HEK293 (cell line): ENCODE data around the gene DCLK1.

ENCODE experiments used
- CTCF ChIA-PET: fragments of 350-600 bp; formaldehyde crosslinking; extraction: SDS; loops from one replicate; lab custom pipeline; 2021; ENCODE audit warnings: antibody characterized with exemption; lab: Yijun Ruan, JAX
- POLR2A ChIA-PET: fragments of 300-600 bp; formaldehyde crosslinking; extraction: SDS; loops from one replicate; lab custom pipeline; 2020; ENCODE audit warnings: antibody characterized with exemption, inconsistent platforms; lab: Yijun Ruan, JAX
- H3K27ac ChIP-seq: fragments of 200-500 bp; sonication (Bioruptor generic); 2 replicates; pipeline ENCODE4 v1.5.1; 2014; ENCODE audit warnings: low read depth, low read length, control low read depth, inconsistent platforms; ENCODE audit errors: extremely low read depth
- H3K36me3 ChIP-seq, 2 experiments: fragments of 200-500 bp in 1 of 2; sonication (Bioruptor generic) in 1 of 2; 1 replicate in 1 of 2; 2 replicates in 1 of 2; pipeline ENCODE4 v1.5.1; 2014 to 2017; ENCODE audit warnings: inconsistent platforms in 2 of 2, low read length in 2 of 2; ENCODE audit not compliant: control insufficient read depth in 2 of 2, insufficient read depth in 1 of 2
- H3K4me1 ChIP-seq: fragments of 200-500 bp; sonication (Bioruptor generic); 2 replicates; pipeline ENCODE4 v1.5.1; 2014; ENCODE audit warnings: mild to moderate bottlenecking, low read length, inconsistent platforms; ENCODE audit not compliant: control insufficient read depth, insufficient read depth
- H3K4me3 ChIP-seq: 2 replicates; pipeline ENCODE4 v1.5.1; 2011; ENCODE audit warnings: low read depth, mild to moderate bottlenecking, control low read depth, low read length, moderate library complexity
- H3K9me3 ChIP-seq: fragments of 200-500 bp; sonication (Bioruptor generic); 2 replicates; pipeline ENCODE4 v1.5.1; 2014; ENCODE audit warnings: low read depth, low read length, inconsistent platforms; ENCODE audit not compliant: control insufficient read depth, insufficient read depth
- FEZF1 ChIP-seq: fragments of 450-650 bp; formaldehyde crosslinking; IDR thresholded peaks from 2 replicates; pipeline ENCODE4 v1.5.1; 2016; ENCODE audit warnings: missing biosample characterization, missing genetic modification characterization
- KLF9 ChIP-seq: fragments of 450-650 bp; formaldehyde crosslinking; IDR thresholded peaks from 2 replicates; pipeline ENCODE4 v1.5.1; 2016; ENCODE audit warnings: missing biosample characterization, missing genetic modification characterization, low read depth
- MYNN ChIP-seq: fragments of 450-650 bp; formaldehyde crosslinking; IDR thresholded peaks from 2 replicates; pipeline ENCODE4 v1.5.1; 2016; ENCODE audit warnings: missing biosample characterization, missing genetic modification characterization, borderline replicate concordance
- OSR2 ChIP-seq: fragments of 450-650 bp; formaldehyde crosslinking; IDR thresholded peaks from 2 replicates; pipeline ENCODE4 v1.5.1; 2016; ENCODE audit warnings: missing biosample characterization, missing genetic modification characterization
- SP2 ChIP-seq: fragments of 450-650 bp; formaldehyde crosslinking; IDR thresholded peaks from 2 replicates; pipeline ENCODE4 v1.5.1; 2016; ENCODE audit warnings: missing biosample characterization, missing genetic modification characterization
- ZBTB1 ChIP-seq: fragments of 450-650 bp; formaldehyde crosslinking; IDR thresholded peaks from 2 replicates; pipeline ENCODE4 v1.5.1; 2016; ENCODE audit warnings: missing biosample characterization, missing genetic modification characterization
- ZBTB20 ChIP-seq: fragments of 450-650 bp; formaldehyde crosslinking; IDR thresholded peaks from 2 replicates; pipeline ENCODE4 v1.5.1; 2016; ENCODE audit warnings: missing biosample characterization, missing genetic modification characterization
- ZBTB8A ChIP-seq: fragments of 450-650 bp; formaldehyde crosslinking; IDR thresholded peaks from 2 replicates; pipeline ENCODE4 v1.5.1; 2016; ENCODE audit warnings: missing biosample characterization, missing genetic modification characterization
- ZNF10 ChIP-seq: fragments of 450-650 bp; formaldehyde crosslinking; IDR thresholded peaks from 2 replicates; pipeline ENCODE4 v1.5.1; 2017; ENCODE audit warnings: missing biosample characterization, missing genetic modification characterization
- ZNF133 ChIP-seq: fragments of 450-650 bp; formaldehyde crosslinking; IDR thresholded peaks from 2 replicates; pipeline ENCODE4 v1.5.1; 2016; ENCODE audit warnings: missing biosample characterization, missing genetic modification characterization
- ZNF23 ChIP-seq: fragments of 450-650 bp; formaldehyde crosslinking; IDR thresholded peaks from 2 replicates; pipeline ENCODE4 v1.5.1; 2016; ENCODE audit warnings: missing biosample characterization, missing genetic modification characterization, borderline replicate concordance
- ZNF239 ChIP-seq: fragments of 450-650 bp; formaldehyde crosslinking; IDR thresholded peaks from 2 replicates; pipeline ENCODE4 v1.5.1; 2016; ENCODE audit warnings: missing biosample characterization, missing genetic modification characterization
- ZNF311 ChIP-seq: fragments of 450-650 bp; formaldehyde crosslinking; IDR thresholded peaks from 2 replicates; pipeline ENCODE4 v1.5.1; 2017; ENCODE audit warnings: missing biosample characterization, missing genetic modification characterization, borderline replicate concordance
- ZNF354C ChIP-seq: fragments of 450-650 bp; formaldehyde crosslinking; IDR thresholded peaks from 2 replicates; pipeline ENCODE4 v1.5.1; 2016; ENCODE audit warnings: missing biosample characterization, missing genetic modification characterization, low read depth, borderline replicate concordance
- ZNF529 ChIP-seq: fragments of 450-650 bp; formaldehyde crosslinking; IDR thresholded peaks from 2 replicates; pipeline ENCODE4 v1.5.1; 2017; ENCODE audit warnings: missing genetic modification characterization, missing biosample characterization; ENCODE audit not compliant: insufficient replicate concordance
- ZNF585B ChIP-seq: fragments of 450-650 bp; formaldehyde crosslinking; IDR thresholded peaks from 2 replicates; pipeline ENCODE4 v1.5.1; 2016; ENCODE audit warnings: missing biosample characterization, missing genetic modification characterization
- ZNF623 ChIP-seq: fragments of 450-650 bp; formaldehyde crosslinking; IDR thresholded peaks from 2 replicates; pipeline ENCODE4 v1.5.1; 2016; ENCODE audit warnings: missing biosample characterization, missing genetic modification characterization
- ZNF654 ChIP-seq: fragments of 450-650 bp; formaldehyde crosslinking; IDR thresholded peaks from 2 replicates; pipeline ENCODE4 v1.5.1; 2016; ENCODE audit warnings: low read depth, missing biosample characterization, missing genetic modification characterization
- ZNF677 ChIP-seq: fragments of 450-650 bp; IDR thresholded peaks from 2 replicates; pipeline ENCODE4 v1.5.0; 2018; ENCODE audit warnings: missing biosample characterization, mild to moderate bottlenecking, missing genetic modification characterization, moderate library complexity
- ZNF701 ChIP-seq: fragments of 450-650 bp; formaldehyde crosslinking; IDR thresholded peaks from 2 replicates; pipeline ENCODE4 v1.5.1; 2016; ENCODE audit warnings: missing biosample characterization, missing genetic modification characterization
- ZNF777 ChIP-seq: fragments of 450-650 bp; formaldehyde crosslinking; IDR thresholded peaks from 2 replicates; pipeline ENCODE4 v1.5.1; 2017; ENCODE audit warnings: missing biosample characterization, missing genetic modification characterization, borderline replicate concordance
- ZNF837 ChIP-seq: fragments of 450-650 bp; formaldehyde crosslinking; IDR thresholded peaks from 2 replicates; pipeline ENCODE4 v1.5.1; 2016; ENCODE audit warnings: missing biosample characterization, missing genetic modification characterization
- ZNF843 ChIP-seq: fragments of 450-650 bp; formaldehyde crosslinking; IDR thresholded peaks from 2 replicates; pipeline ENCODE4 v1.5.1; 2016; ENCODE audit warnings: missing biosample characterization, missing genetic modification characterization
- TF ChIP-seq, protein P1 (sequence below): fragments of 450-650 bp; formaldehyde crosslinking; IDR thresholded peaks from 2 replicates; pipeline ENCODE4 v1.5.1; 2016; ENCODE audit warnings: missing biosample characterization, missing genetic modification characterization, low read depth
- TF ChIP-seq, protein P2 (sequence below): fragments of 450-650 bp; formaldehyde crosslinking; IDR thresholded peaks from 2 replicates; pipeline ENCODE4 v1.5.1; 2016; ENCODE audit warnings: missing biosample characterization, missing genetic modification characterization
- TF ChIP-seq, protein P3 (sequence below): fragments of 450-650 bp; formaldehyde crosslinking; IDR thresholded peaks from 2 replicates; pipeline ENCODE4 v1.5.1; 2016; ENCODE audit warnings: missing biosample characterization, missing genetic modification characterization, borderline replicate concordance

The DCLK1 gene

DNA sequence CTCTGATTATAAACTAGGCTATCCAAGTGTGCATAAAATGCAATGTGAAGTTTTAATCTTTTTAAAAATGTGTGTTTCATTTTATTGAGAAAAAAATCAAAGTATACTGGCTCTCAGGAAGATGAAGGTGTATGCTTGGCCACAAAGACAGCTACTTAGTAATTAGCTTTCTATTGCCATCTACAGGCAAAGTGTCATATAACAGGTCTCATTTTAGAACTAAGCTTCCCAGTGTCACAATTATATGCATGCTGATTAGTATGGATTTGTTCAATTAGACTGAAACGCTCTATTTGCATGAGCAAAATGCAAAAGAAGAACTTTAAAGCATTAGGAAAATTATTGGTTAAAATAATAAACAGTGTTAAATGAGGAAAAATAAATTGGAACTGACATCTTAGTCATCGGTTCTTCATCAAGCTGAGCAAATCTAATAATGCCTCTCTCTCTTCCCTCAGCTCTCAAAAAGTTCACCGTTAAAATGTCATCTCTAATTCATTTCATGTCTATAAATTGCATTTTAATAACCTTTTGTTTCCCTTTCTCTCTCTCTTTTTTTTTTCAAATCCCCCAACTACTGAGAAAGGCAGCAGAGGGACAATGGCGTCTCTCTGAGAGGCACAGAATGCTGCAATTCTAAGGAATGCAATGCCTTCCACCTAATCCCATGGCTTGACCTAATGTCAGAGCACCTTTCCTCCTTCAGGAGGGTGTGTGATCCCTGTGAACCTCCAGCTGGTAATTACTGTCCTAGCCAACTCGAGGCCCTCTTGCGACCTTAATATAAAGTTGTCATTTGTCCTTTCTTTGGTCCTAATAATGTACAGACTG, 341.6 kb downstream of the DCLK1 start:
- H3K4me1 ChIP-seq, result no peaks in the 10 kb centered on the region
- no peaks in the 10 kb centered on the region for H3K9me3 ChIP-seq
- ChIA-PET CTCF (interaction anchor here (0.6 to 2.1 kb wide), 12 partner anchors 9 to 450 kb away, joined by 3 to 8 read pairs (median 3); no protein-coding TSS in a partner anchor), POLR2A (no interaction called here)
- no peak overlapping the region for H3K4me3 ChIP-seq
- TF ChIP-seq ZNF654 (tag by site-specific recombination) (peak; percentile 63), ZNF10 (peak; percentile 84; the same call in 1 of the 2 replicates), ZNF701 (tag by site-specific recombination) (no peak)
- TF ChIP-seq, all 188 proteins: peak for 2
- Histone ChIP-seq H3K27ac (no peak overlapping the region), H3K36me3 (no peaks in the 10 kb centered on the region)

DNA sequence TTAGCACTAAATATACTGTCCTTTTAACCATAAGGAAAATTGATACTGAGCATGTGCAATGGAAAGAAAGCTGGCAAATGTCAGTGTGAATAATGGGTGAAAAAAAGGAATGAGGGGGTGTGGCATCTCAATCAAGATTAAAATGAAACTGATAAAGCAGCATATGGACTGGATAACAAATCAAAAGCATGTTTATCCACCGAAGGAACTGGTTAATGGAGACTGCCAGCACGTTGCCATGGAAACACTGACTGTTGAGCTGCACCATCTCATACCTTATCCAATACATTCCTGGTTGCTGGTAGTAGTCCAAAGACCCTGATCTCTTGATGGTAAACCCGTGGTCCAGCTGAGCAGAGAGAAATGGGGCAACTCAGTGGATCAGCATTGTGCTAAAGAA, 343.2 kb downstream of the DCLK1 start:
- Histone ChIP-seq H3K27ac (no peak overlapping the region), H3K4me1 (no peaks in the 10 kb centered on the region), H3K9me3 (no peaks in the 10 kb centered on the region), H3K4me3 (no peak overlapping the region), H3K36me3 (no peaks in the 10 kb centered on the region)
- ChIA-PET POLR2A (no interaction called here), CTCF (interaction anchor here (0.6 to 2.1 kb wide), 5 partner anchors 9 to 623 kb away, joined by 3 to 8 read pairs (median 3); no protein-coding TSS in a partner anchor)
- TF ChIP-seq ZNF529 (tag by site-specific recombination) (no peak), ZNF23 (tag by site-specific recombination) (no peak), ZNF354C (tag by site-specific recombination) (no peak), ZBTB1 (tag by site-specific recombination) (no peak), ZBTB8A (tag by site-specific recombination) (no peak)
- TF ChIP-seq, protein P1, sequence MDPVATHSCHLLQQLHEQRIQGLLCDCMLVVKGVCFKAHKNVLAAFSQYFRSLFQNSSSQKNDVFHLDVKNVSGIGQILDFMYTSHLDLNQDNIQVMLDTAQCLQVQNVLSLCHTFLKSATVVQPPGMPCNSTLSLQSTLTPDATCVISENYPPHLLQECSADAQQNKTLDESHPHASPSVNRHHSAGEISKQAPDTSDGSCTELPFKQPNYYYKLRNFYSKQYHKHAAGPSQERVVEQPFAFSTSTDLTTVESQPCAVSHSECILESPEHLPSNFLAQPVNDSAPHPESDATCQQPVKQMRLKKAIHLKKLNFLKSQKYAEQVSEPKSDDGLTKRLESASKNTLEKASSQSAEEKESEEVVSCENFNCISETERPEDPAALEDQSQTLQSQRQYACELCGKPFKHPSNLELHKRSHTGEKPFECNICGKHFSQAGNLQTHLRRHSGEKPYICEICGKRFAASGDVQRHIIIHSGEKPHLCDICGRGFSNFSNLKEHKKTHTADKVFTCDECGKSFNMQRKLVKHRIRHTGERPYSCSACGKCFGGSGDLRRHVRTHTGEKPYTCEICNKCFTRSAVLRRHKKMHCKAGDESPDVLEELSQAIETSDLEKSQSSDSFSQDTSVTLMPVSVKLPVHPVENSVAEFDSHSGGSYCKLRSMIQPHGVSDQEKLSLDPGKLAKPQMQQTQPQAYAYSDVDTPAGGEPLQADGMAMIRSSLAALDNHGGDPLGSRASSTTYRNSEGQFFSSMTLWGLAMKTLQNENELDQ, result no peak
- TF ChIP-seq, protein P2, sequence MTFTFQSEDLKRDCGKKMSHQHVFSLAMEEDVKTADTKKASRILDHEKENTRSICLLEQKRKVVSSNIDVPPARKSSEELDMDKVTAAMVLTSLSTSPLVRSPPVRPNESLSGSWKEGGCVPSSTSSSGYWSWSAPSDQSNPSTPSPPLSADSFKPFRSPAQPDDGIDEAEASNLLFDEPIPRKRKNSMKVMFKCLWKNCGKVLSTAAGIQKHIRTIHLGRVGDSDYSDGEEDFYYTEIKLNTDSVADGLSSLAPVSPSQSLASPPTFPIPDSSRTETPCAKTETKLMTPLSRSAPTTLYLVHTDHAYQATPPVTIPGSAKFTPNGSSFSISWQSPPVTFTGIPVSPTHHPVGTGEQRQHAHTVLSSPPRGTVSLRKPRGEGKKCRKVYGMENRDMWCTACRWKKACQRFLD (tag by site-specific recombination), result no peak

DNA sequence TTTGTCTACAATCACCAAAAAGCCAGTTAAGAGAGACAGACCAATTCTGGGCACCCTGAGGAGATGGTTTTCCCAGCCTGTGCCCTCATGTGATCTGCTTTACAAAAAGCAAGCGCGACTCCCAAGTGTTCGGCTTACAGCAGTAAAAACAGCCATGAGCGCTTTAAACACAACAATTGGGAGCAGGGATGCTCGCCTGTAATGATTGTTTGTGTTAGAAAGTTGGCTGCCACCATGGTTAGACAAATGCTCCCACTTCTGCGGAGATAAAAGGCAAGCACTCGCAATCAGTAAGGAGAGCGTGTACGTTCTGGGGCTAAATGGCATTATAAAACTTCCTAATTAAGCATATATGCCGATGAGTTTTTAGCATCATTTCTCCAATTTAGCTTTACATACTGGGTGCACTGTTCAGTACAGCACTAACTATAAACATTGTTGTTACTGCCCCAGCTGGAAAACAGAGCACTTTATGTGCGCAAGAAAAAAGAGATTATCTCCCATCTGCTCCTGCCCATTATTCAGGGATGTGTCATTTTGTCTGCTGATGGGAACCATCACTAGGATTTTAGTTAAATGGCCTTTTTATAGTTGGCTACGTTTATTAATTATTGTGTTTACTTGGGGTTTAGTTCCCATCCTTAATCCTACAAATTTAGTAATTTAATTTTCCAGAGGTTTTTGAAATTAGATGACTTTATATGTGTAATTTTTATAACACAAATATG, 345.4 kb downstream of the DCLK1 start:
- Histone ChIP-seq H3K4me3 (no peak overlapping the region), H3K9me3 (no peaks in the 10 kb centered on the region), H3K4me1 (no peaks in the 10 kb centered on the region), H3K27ac (no peak overlapping the region), H3K36me3 (no peaks in the 10 kb centered on the region)
- CTCF ChIA-PET, result interaction anchor here (0.5 kb wide), 2 partner anchors 97 to 301 kb away, joined by 3 read pairs; no protein-coding TSS in a partner anchor
- POLR2A ChIA-PET, result no interaction called here
- TF ChIP-seq MYNN (tag by site-specific recombination), result no peak
- no peak for TF ChIP-seq ZNF677 (tag by site-specific recombination)
- peak; percentile 75 for TF ChIP-seq OSR2
- TF ChIP-seq ZNF585B (tag by site-specific recombination), result no peak
- TF ChIP-seq ZNF623 (tag by site-specific recombination), result no peak
- TF ChIP-seq KLF9 (tag by site-specific recombination), result no peak
- no peak for TF ChIP-seq ZNF239 (tag by site-specific recombination)
- no peak for TF ChIP-seq ZNF654 (tag by site-specific recombination)
- no peak for TF ChIP-seq ZNF843 (tag by site-specific recombination)
- no peak for TF ChIP-seq ZNF311 (tag by site-specific recombination)
- TF ChIP-seq SP2 (tag by site-specific recombination), result no peak
- TF ChIP-seq, protein P3, sequence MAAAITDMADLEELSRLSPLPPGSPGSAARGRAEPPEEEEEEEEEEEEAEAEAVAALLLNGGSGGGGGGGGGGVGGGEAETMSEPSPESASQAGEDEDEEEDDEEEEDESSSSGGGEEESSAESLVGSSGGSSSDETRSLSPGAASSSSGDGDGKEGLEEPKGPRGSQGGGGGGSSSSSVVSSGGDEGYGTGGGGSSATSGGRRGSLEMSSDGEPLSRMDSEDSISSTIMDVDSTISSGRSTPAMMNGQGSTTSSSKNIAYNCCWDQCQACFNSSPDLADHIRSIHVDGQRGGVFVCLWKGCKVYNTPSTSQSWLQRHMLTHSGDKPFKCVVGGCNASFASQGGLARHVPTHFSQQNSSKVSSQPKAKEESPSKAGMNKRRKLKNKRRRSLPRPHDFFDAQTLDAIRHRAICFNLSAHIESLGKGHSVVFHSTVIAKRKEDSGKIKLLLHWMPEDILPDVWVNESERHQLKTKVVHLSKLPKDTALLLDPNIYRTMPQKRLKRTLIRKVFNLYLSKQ (tag by site-specific recombination), result no peak
- TF ChIP-seq ZBTB20 (tag by site-specific recombination), result no peak
- TF ChIP-seq ZNF777 (tag by site-specific recombination), result no peak
- peak; percentile 90 for TF ChIP-seq FEZF1 (tag by site-specific recombination)
- TF ChIP-seq ZNF837 (tag by site-specific recombination), result no peak
- no peak for TF ChIP-seq ZNF133
